PC-3 (cell line): ENCODE measurements around the gene MAGI1.

Experiments used
- EZH2 ChIP-seq: fragments of 300-600 bp; sonication (generic); IDR thresholded peaks from one replicate; pipeline ENCODE4 v1.6.1; 2017; ENCODE audit warnings: antibody characterized with exemption, mild to moderate bottlenecking, low read length; ENCODE audit not compliant: unreplicated experiment
- EZH2phosphoT487 ChIP-seq: fragments of 300-600 bp; sonication (generic); IDR thresholded peaks from 2 replicates; pipeline ENCODE4 v1.6.1; 2018; ENCODE audit warnings: mild to moderate bottlenecking, antibody characterized with exemption, low read length, borderline replicate concordance
- TF ChIP-seq, protein P1 (sequence below): fragments of 300-600 bp; sonication (generic); conservative IDR thresholded peaks from 2 replicates; pipeline ENCODE4 v1.5.1; 2017; ENCODE audit warnings: antibody characterized with exemption, low read depth, mild to moderate bottlenecking, low read length

- TF ChIP-seq, protein P1, sequence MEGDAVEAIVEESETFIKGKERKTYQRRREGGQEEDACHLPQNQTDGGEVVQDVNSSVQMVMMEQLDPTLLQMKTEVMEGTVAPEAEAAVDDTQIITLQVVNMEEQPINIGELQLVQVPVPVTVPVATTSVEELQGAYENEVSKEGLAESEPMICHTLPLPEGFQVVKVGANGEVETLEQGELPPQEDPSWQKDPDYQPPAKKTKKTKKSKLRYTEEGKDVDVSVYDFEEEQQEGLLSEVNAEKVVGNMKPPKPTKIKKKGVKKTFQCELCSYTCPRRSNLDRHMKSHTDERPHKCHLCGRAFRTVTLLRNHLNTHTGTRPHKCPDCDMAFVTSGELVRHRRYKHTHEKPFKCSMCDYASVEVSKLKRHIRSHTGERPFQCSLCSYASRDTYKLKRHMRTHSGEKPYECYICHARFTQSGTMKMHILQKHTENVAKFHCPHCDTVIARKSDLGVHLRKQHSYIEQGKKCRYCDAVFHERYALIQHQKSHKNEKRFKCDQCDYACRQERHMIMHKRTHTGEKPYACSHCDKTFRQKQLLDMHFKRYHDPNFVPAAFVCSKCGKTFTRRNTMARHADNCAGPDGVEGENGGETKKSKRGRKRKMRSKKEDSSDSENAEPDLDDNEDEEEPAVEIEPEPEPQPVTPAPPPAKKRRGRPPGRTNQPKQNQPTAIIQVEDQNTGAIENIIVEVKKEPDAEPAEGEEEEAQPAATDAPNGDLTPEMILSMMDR = no peak
- TF ChIP-seq EZH2 (no peak), EZH2phosphoT487 (no peak)
These were observed 572.3 kb downstream of the MAGI1 start for GRCh38 chr3:65466300-65466988.
